Skeletal muscle tissue (tissue), 4 donors: ENCODE results near the gene PPP1CB. TPM values are rescaled to one million over a fixed set of nuclear protein-coding genes. Genes with fewer than 3 reads are reported as not detected.

Source experiments
- H3K27ac ChIP-seq: one replicate; pipeline ENCODE4 v1.7.0; 2013; ENCODE audit warnings: mild to moderate bottlenecking, low read depth, low read length, inconsistent platforms
- H3K27me3 ChIP-seq, 3 donors: one replicate each; pipeline ENCODE4 v1.7.0; 2013; ENCODE audit warnings: low read length in 3 of 3; ENCODE audit not compliant: control insufficient read depth in 3 of 3, insufficient read depth in 3 of 3
- H3K36me3 ChIP-seq, 3 donors: one replicate each; pipeline ENCODE4 v1.7.0; 2013; ENCODE audit warnings: low read length in 3 of 3; ENCODE audit not compliant: control insufficient read depth in 3 of 3, insufficient read depth in 3 of 3
- H3K4me1 ChIP-seq, 3 donors: one replicate each; pipeline ENCODE4 v1.7.0; 2013; ENCODE audit warnings: low read length in 3 of 3, mild to moderate bottlenecking in 3 of 3; ENCODE audit not compliant: control insufficient read depth in 3 of 3, insufficient read depth in 3 of 3
- H3K4me3 ChIP-seq, 3 donors: one replicate each; pipeline ENCODE4 v1.7.0; 2013; ENCODE audit warnings: low read length in 3 of 3
- H3K9ac ChIP-seq, 3 donors: one replicate each; pipeline ENCODE4 v1.7.0; 2013; ENCODE audit warnings: low read length in 3 of 3, mild to moderate bottlenecking in 3 of 3, moderate library complexity in 2 of 3, low read depth in 1 of 3
- H3K9me3 ChIP-seq, 3 donors: one replicate each; pipeline ENCODE4 v1.7.0; 2013; ENCODE audit warnings: low read length in 3 of 3; ENCODE audit not compliant: control insufficient read depth in 3 of 3
- total RNA-seq: library from RNA; depleted of rRNA; stranded (reverse); fragments of >200 nt; gene quantifications from one replicate; pipeline ENCODE4 v1.2.3, GENCODE V29; 2014
- donor health status: Osteomylitis.

PPP1CB gene
- total RNA-seq, 1 donor from 2014 or later, result 156 TPM

DNA sequence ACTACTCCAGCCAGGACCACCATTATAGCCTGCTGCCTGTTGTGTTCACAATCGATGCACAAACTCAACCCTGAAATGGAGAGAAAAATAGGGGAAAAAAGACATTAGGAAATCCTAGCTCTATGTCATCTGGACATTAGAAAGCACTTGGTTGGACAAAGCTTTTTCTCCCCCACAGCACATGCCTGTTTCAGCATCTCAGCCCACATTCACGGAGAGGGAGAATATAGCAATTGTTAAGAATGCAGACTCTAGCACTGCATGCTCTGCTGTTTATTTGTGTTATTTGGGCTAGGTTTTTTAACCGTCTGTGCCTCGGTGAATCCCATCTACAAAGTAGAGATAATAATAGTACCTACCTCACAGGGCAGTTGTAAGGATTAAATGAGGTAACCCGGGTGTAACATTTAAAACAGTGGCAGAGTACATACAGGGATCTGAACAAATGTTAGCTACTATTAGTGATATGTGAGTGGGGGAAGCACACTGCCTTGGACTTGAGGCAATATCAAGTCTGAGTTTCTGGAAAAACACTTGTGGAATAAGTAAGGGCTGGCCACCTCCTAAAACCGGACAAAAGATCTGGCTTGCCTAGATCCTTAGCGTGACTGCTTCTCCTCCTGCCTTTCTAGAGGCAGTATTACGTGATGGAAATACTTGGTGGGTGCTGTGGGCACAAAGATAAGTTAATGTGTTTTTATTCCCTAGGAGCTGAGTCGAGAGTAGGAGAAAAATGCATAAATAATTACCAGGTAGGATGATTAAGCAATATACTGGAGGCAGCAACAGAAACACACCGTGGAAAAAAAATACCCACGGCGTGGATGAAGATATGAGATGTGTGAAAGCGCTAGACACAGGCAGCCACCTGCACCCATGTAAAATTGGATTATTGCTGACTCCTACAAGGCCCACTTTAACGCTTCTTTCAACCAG is 1.0 kb upstream of the PPP1CB start:
- peak overlapping the region; percentile 99 for H3K27ac ChIP-seq
- H3K9me3 ChIP-seq, result no peaks in the 10 kb centered on the region
- H3K36me3 ChIP-seq, result no peaks in the 10 kb centered on the region
- peak overlapping the region; percentile 96 to 98 (median 97) for H3K9ac ChIP-seq
- peaks cover 22 to 35% (median 34%) of the 10 kb centered on the region in 3 donors for H3K4me1 ChIP-seq
- peak overlapping the region; percentile 81 to 92 (median 89) for H3K4me3 ChIP-seq
- H3K27me3 ChIP-seq, result no peaks in the 10 kb centered on the region

DNA sequence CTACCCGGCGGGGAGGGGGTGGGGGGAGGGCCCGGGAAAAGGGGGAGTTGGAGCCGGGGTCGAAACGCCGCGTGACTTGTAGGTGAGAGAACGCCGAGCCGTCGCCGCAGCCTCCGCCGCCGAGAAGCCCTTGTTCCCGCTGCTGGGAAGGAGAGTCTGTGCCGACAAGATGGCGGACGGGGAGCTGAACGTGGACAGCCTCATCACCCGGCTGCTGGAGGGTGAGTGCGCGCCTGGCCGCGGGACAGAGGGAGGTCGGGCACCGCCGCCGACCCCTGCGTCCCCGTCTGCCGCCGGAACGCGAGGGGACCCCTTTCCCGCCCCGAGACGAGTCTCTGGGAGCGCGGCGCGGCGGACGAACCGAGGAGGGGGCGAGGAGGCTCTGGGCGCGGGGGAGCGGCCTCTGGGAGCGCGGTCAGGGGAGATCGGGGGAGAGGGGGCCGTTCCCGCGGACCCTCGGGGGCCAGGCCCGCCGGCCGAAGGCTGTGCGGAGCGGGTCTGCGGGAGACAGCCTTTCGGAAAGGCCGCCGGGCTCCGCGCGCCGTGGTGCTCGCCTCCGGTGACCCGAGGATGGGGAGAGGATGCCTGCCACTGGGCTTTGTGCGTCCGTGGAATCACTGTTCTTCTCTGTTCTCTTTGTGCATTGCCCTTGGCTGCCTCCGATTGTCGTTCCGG is 463 bp downstream of the PPP1CB start:
- Histone ChIP-seq H3K4me1 (peaks cover 26 to 38% (median 36%) of the 10 kb centered on the region in 3 donors), H3K9ac (peak overlapping the region; percentile 71 to 98 (median 97)), H3K9me3 (no peaks in the 10 kb centered on the region), H3K4me3 (peak overlapping the region; percentile 89 to 99 (median 92)), H3K27ac (peak overlapping the region; percentile 99), H3K27me3 (no peaks in the 10 kb centered on the region), H3K36me3 (no peaks in the 10 kb centered on the region)

DNA sequence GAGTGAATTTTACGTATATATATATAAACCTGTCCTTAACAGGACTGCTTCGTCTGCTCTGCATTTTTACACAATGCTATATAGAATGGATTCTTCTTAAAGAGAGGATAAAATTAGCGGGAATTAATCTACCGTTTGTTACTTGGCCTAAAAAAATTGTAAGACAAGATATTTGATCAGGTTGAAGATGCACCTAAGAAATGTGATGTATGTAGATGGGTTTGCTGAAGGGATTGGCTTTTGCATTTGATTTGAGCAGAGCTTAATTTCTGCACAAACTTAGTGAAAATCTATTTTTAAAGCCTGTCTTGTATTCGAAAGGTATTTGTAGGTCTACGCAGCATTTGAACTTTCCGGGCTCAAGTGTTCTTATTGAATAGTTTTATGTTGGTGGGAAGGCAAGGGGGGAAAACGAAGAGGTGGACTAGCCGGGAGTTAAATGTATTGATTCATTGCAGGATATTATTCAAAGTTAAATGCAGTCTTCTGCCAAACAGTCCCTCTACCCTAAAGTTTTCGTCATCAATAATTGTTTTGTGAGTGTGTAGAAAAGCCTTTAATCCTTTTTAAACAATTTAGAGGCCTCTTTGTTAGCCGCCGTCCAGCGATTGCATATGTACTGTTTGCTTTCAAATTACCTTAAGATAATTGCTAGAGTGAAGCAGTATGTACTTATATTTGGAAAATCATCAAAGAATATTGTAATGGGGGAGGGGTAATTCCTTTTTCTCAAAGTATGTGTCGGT is 1.2 kb downstream of the PPP1CB start:
- Histone ChIP-seq H3K9ac (peak overlapping the region; percentile 71 to 98 (median 97)), H3K36me3 (no peaks in the 10 kb centered on the region), H3K27ac (peak overlapping the region; percentile 99), H3K4me3 (peak overlapping the region; percentile 89 to 99 (median 92)), H3K27me3 (no peaks in the 10 kb centered on the region), H3K9me3 (no peaks in the 10 kb centered on the region), H3K4me1 (peaks cover 26 to 43% (median 42%) of the 10 kb centered on the region in 3 donors)

DNA sequence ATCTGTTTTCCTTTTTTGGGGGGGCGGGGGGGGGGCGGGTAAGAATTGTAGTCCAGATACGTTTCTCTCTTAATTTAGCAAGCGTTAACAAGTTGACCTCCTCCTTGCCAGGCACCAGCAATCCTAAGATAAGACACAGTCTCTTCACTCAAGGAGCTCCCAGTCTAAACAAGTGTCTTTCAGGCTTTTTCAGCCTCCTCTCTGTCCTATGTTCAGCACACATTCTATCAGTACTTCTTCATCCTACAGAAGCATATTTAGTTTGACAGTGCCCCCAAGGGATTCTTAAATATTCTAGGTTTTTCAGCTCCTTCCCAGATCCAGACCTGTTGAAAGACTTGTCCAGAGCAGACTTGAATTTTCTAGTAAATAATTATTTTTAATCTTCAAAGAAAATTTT is 2.7 kb downstream of the PPP1CB start:
- Histone ChIP-seq H3K4me3 (peak overlapping the region in 1 of 3 donors; percentile 3), H3K4me1 (peaks cover 34 to 54% (median 43%) of the 10 kb centered on the region in 3 donors), H3K9me3 (no peaks in the 10 kb centered on the region), H3K27ac (no peak overlapping the region), H3K9ac (no peak overlapping the region), H3K36me3 (no peaks in the 10 kb centered on the region), H3K27me3 (no peaks in the 10 kb centered on the region)

DNA sequence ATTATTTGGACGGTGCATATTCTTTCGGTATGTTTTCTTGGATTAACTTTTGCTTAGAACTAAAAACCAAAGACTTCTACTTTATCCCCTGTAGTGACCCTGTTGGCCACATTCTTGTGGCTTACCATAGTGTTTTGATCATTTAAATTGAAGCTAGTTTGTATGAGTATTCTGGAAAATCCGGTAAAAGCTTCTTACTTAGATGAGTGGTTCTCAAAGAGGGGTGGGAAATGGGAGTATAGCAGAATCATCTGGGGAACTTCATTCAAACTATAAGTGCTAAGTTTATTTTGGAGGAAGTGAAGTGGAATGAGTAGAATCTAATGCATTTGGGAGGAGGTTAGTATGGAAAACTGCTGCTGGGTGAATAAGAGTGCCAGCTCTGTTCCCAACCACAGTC is 3.8 kb downstream of the PPP1CB start:
- peak overlapping the region in 1 of 3 donors; percentile 23 for H3K4me3 ChIP-seq

DNA sequence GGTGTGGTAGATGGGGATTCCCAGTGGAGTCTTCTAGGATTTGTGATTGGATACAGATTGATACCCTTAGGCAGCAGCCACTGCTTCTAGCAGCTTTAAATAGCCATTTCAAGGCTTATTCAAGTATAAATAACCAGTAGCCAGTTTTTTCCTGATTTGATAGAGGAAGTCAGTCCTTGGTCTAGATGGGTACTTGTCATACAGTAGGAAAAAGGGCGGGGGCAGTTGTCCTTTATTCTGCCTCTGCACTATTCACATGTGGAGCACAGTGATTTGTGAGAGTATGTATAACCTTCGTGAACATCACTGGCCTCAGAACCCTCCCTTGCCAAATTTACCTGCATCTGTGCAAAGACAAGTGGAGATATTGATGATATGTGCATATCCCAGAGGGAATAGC is 6.8 kb downstream of the PPP1CB start:
- H3K4me3 ChIP-seq, result no peak overlapping the region
- no peaks in the 10 kb centered on the region for H3K27me3 ChIP-seq
- peaks cover 0 to 3% (median 0%) of the 10 kb centered on the region in 3 donors for H3K36me3 ChIP-seq
- H3K27ac ChIP-seq, result no peak overlapping the region
- H3K9me3 ChIP-seq, result no peaks in the 10 kb centered on the region
- peaks cover 30 to 50% (median 41%) of the 10 kb centered on the region in 3 donors for H3K4me1 ChIP-seq
- no peak overlapping the region for H3K9ac ChIP-seq

More for the DNA sequence above, 3.8 kb downstream of the PPP1CB start:
- no peaks in the 10 kb centered on the region for H3K9me3 ChIP-seq
- H3K36me3 ChIP-seq, result peaks cover 0 to 2% (median 0%) of the 10 kb centered on the region in 3 donors
- no peaks in the 10 kb centered on the region for H3K27me3 ChIP-seq
- peak overlapping the region; percentile 16 to 40 (median 23) for H3K9ac ChIP-seq
- peaks cover 30 to 45% (median 40%) of the 10 kb centered on the region in 3 donors for H3K4me1 ChIP-seq
- no peak overlapping the region for H3K27ac ChIP-seq

DNA sequence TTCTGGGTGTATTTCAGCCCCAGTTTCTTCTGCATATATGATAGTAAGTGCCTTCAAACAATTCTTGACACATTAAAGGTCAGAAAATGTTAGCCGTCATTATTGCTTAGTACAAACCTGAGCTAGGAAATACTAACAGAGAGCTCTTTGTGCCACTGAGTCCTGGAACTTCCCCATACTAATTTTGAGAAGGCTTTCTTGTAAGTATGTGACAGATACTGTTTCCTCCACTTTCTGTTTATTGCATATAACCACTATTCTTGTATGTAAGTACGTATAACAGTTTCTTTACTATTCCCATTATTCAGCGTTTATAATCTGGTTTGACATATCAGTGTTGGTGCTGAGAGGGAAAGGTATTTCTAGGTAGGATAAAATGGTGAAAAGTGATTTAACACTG is 9.8 kb downstream of the PPP1CB start:
- H3K4me1 ChIP-seq, result peaks cover 23 to 41% (median 29%) of the 10 kb centered on the region in 3 donors
- no peak overlapping the region for H3K27ac ChIP-seq

DNA sequence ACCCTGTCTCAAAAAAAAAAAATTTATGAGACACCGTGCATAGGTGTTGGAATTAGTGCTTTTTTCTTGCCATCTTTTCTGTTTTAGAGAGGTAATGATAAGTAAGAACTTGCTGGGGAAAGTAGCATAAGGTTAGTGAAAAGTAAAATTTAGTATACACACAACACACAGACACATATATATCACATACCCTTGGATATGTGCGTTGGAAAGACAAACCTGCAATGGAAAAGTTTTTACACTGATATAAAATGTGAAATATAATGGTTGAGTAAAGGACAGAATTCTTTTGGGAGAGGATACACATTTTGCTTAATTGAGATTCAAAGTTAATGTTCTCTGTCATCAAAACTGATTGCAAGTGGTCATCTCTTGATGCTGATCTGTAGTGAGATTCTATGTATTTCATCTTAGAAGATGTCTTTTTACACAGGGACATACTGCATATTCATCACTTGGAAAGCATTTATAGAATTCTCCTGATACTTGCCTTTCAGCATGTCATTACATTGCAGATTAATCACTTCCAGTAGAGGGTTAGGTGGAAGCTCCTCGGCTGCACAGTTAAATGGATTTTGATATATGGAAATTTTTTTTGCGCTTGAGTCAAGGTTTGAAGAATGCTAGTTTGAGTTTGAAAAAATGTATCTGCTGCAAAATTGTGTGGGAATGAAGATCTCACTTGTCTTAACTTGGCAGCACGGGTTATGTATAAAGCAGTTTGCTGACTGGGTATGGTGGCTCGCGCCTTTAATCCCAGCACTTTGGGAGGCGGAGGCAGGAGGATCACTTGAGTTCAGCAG is 13.5 kb downstream of the PPP1CB start:
- no peak overlapping the region for H3K4me3 ChIP-seq
- H3K27me3 ChIP-seq, result no peaks in the 10 kb centered on the region
- H3K36me3 ChIP-seq, result peaks cover 0 to 3% (median 0%) of the 10 kb centered on the region in 3 donors
- H3K4me1 ChIP-seq, result peaks cover 17 to 26% (median 25%) of the 10 kb centered on the region in 3 donors
- peaks cover 0 to 2% (median 0%) of the 10 kb centered on the region in 3 donors for H3K9me3 ChIP-seq
- H3K27ac ChIP-seq, result no peak overlapping the region
- H3K9ac ChIP-seq, result no peak overlapping the region

More for the DNA sequence above, 9.8 kb downstream of the PPP1CB start:
- H3K27me3 ChIP-seq, result no peaks in the 10 kb centered on the region
- no peaks in the 10 kb centered on the region for H3K9me3 ChIP-seq
- H3K36me3 ChIP-seq, result peaks cover 0 to 3% (median 0%) of the 10 kb centered on the region in 3 donors
- no peak overlapping the region for H3K9ac ChIP-seq
- no peak overlapping the region for H3K4me3 ChIP-seq

DNA sequence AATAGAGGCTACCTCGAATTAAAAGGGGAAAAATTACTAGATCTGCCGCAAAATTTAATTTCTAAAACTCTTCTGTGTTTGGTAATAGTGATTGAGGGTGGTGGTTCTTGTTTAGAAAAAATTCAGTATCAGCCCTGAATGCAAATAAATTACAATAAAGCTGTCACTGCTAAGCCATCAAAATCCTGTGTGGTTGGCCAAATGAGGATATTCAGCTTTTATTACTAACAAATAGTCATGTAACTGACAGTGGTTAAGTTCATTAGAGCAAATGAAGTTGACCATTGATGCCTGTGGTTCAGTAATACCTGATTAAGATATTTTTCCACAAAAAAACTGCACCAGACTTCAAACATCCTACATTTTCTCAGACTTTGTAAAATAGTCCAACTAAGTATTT is 14.4 kb downstream of the PPP1CB start:
- H3K27me3 ChIP-seq, result no peaks in the 10 kb centered on the region

More for the DNA sequence above, 14.4 kb downstream of the PPP1CB start:
- Histone ChIP-seq H3K4me1 (peaks cover 15 to 28% (median 25%) of the 10 kb centered on the region in 3 donors), H3K4me3 (no peak overlapping the region), H3K36me3 (no peaks in the 10 kb centered on the region), H3K9me3 (peaks cover 0 to 2% (median 0%) of the 10 kb centered on the region in 3 donors), H3K9ac (no peak overlapping the region), H3K27ac (no peak overlapping the region)
